Keratinocyte (primary cell): ENCODE results near the gene TTC16. TPM values are rescaled to one million over a fixed set of nuclear protein-coding genes. Genes with fewer than 3 reads are reported as not detected.

Source experiments
- DNase-seq: peaks from one replicate; pipeline ENCODE4 v3.0.0-alpha.2; 2011; ENCODE audit warnings: low read depth, missing footprints, low spot score
- FAIRE-seq: peaks from 2 replicates; lab custom pipeline; 2011; peaks lifted over from hg19 to GRCh38; lab: Jason Lieb, UNC
- H2AFZ ChIP-seq: 2 replicates; pipeline ENCODE4 v1.6.0; 2012; ENCODE audit warnings: low read length, control low read depth, inconsistent platforms; ENCODE audit not compliant: control insufficient read depth
- H3K27ac ChIP-seq: 2 replicates; pipeline ENCODE4 v1.5.1; 2011; ENCODE audit warnings: low read length; ENCODE audit not compliant: control insufficient read depth, insufficient read depth
- H3K27me3 ChIP-seq: 3 replicates; pipeline ENCODE4 v1.6.0; 2011; ENCODE audit warnings: low read length; ENCODE audit not compliant: control insufficient read depth, insufficient read depth; ENCODE audit errors: extremely low read depth
- H3K36me3 ChIP-seq, 2 experiments: 2 replicates in 1 of 2; 3 replicates in 1 of 2; pipeline ENCODE4 v1.5.1; 2011; ENCODE audit warnings: low read length in 2 of 2, mild to moderate bottlenecking in 1 of 2; ENCODE audit not compliant: control insufficient read depth in 2 of 2, insufficient read depth in 2 of 2; ENCODE audit errors: extremely low read depth in 1 of 2
- H3K4me1 ChIP-seq: 3 replicates; pipeline ENCODE4 v1.5.1; 2011; ENCODE audit warnings: low read length; ENCODE audit not compliant: control insufficient read depth, insufficient read depth; ENCODE audit errors: extremely low read depth
- H3K4me2 ChIP-seq: 3 replicates; pipeline ENCODE4 v1.6.0; 2011; ENCODE audit warnings: low read depth, low read length; ENCODE audit not compliant: control insufficient read depth, insufficient read depth; ENCODE audit errors: extremely low read depth
- H3K4me3 ChIP-seq, 3 experiments: fragments of 200-600 bp in 1 of 3; sonication (generic) in 1 of 3; 2 replicates in 2 of 3; 3 replicates in 1 of 3; pipeline ENCODE4 v1.5.1; 2011 to 2016; ENCODE audit warnings: low read length in 3 of 3, mild to moderate bottlenecking in 3 of 3, control low read depth in 2 of 3, inconsistent platforms in 1 of 3, low read depth in 1 of 3, mixed read lengths in 1 of 3, mixed run types in 1 of 3, moderate library complexity in 1 of 3; ENCODE audit not compliant: control insufficient read depth in 2 of 3, insufficient read depth in 2 of 3; ENCODE audit errors: extremely low read depth in 1 of 3
- H3K79me2 ChIP-seq: 2 replicates; pipeline ENCODE4 v1.6.0; 2012; ENCODE audit warnings: low read length; ENCODE audit not compliant: control insufficient read depth, insufficient read depth
- H3K9ac ChIP-seq: 3 replicates; pipeline ENCODE4 v1.6.0; 2011; ENCODE audit warnings: low read length; ENCODE audit not compliant: control insufficient read depth, insufficient read depth; ENCODE audit errors: extremely low read depth
- H3K9me1 ChIP-seq: 3 replicates; pipeline ENCODE4 v1.6.0; 2011; ENCODE audit warnings: low read length; ENCODE audit not compliant: control insufficient read depth, insufficient read depth; ENCODE audit errors: extremely low read depth
- H3K9me3 ChIP-seq: 2 replicates; pipeline ENCODE4 v1.5.1; 2012; ENCODE audit warnings: low read depth, low read length; ENCODE audit not compliant: control insufficient read depth
- H4K20me1 ChIP-seq: 3 replicates; pipeline ENCODE4 v1.6.0; 2011; ENCODE audit warnings: low read length; ENCODE audit not compliant: control insufficient read depth, insufficient read depth; ENCODE audit errors: extremely low read depth
- CTCF ChIP-seq, 3 experiments: IDR thresholded peaks in 1 of 3; conservative IDR thresholded peaks in 1 of 3; optimal IDR thresholded peaks in 1 of 3; 2 replicates in 2 of 3; 3 replicates in 1 of 3; pipeline versions ENCODE3 to v1.5.1; 2011; ENCODE audit warnings: low read length in 3 of 3, mild to moderate bottlenecking in 3 of 3, moderate library complexity in 2 of 3, control low read depth in 1 of 3, inconsistent platforms in 1 of 3; ENCODE audit not compliant: insufficient read depth in 2 of 3; ENCODE audit errors: extremely low read depth in 1 of 3
- EZH2 ChIP-seq: IDR thresholded peaks from one replicate; pipeline ENCODE4 v1.6.1; 2012; ENCODE audit warnings: inconsistent platforms, mild to moderate bottlenecking, low read length, moderate library complexity
- dilution Hi-C: fragments of 300-500 bp; cut with MboI; formaldehyde crosslinking; loops from one replicate; pipeline ENCODE4 v1.7.0; 2020; ENCODE audit warnings: low sequenced_read_pairs; ENCODE audit not compliant: extremely low pct_ligation_motif_present
- polyA plus RNA-seq, 5 experiments: library from polyadenylated mRNA; depleted of rRNA in 3 of 5; stranded (reverse) in 3 of 5; stranded (forward) in 1 of 5; unstranded in 1 of 5; fragments of >200 nt; gene quantifications; 1 replicate in 1 of 5; 2 replicates in 3 of 5; 3 replicates in 1 of 5; pipeline versions ENCODE4 v1.2.1 to v1.2.3, GENCODE V29; 2011 to 2012; ENCODE audit warnings: missing spikeins in 2 of 5, low read depth in 1 of 5, low replicate concordance in 1 of 5

Gene TTC16
- polyA plus RNA-seq, 1 donor (not counting 4 experiments of a cell fraction or from before 2014, with no cell fraction given) = not detected

DNA sequence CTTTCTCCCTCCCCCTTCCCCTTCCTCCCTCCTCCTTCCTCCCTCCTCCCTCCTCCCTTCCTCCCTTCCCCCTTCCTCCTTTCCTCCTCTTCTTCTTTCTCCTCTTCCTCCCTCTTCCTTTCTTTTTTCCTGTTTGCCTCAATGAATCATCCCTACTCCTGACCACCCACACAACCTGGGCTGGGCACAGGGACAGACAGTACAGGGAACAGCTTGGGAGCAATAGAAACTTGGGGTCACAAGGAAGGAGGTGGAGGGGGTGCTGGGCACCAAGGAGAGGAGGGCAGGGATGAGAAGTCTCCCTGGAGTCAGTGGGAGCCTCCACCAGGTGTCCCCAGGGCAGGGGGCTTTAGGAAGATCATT is 5.0 kb downstream of the TTC16 start:
- no peak for TF ChIP-seq EZH2
- no peak for TF ChIP-seq CTCF (optimal IDR thresholded peaks at IDR 0.05 in 1 of 3, IDR thresholded peaks at IDR 0.05 in 1 of 3, conservative IDR thresholded peaks at IDR 0.05 in 1 of 3; ENCODE audit: extremely low read depth in 1 of 3, insufficient read depth in 2 of 3, low read length in 3 of 3)
- no peaks in the 10 kb centered on the region for H3K36me3 ChIP-seq
- H4K20me1 ChIP-seq = no peaks in the 10 kb centered on the region
- H3K4me2 ChIP-seq = no peak overlapping the region
- no peak overlapping the region for H3K4me3 ChIP-seq
- no peak overlapping the region for H3K27ac ChIP-seq
- H3K4me1 ChIP-seq = peaks cover 20% of the 10 kb centered on the region
- no peaks in the 10 kb centered on the region for H3K79me2 ChIP-seq
- H3K9ac ChIP-seq = peak overlapping the region; percentile 9
- no peaks in the 10 kb centered on the region for H3K9me1 ChIP-seq
- no peak for DNase-seq
- H2AFZ ChIP-seq = no peak overlapping the region
- H3K9me3 ChIP-seq = no peaks in the 10 kb centered on the region
- dilution Hi-C loops = no loop called here
- H3K27me3 ChIP-seq = no peaks in the 10 kb centered on the region
- no peak for FAIRE-seq

DNA sequence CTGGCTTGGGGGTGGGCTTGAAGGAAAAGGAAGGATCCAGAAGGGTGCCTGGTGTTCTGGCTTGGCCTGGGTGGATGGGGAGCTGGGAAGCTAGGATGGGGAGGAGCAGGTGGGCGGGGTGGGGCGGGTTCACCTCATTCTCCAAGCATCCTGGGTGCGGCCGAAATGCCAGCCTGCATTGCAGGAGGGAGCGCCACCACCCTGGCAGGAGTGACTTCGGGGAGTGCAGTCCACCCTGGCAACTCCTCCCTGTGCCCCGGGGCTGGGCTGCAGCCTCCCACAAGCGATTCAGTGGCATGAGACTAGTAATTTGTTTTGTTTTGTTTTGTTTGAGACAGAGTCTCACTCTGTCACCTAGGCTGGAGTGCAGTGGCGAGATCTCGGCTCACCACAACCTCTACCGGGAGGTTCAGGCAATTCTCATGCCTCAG is 5.5 kb downstream of the TTC16 start:
- Histone ChIP-seq H3K36me3 (no peaks in the 10 kb centered on the region), H3K9me1 (no peaks in the 10 kb centered on the region), H3K9ac (no peak overlapping the region), H2AFZ (peak overlapping the region; percentile 40), H4K20me1 (no peaks in the 10 kb centered on the region), H3K9me3 (no peaks in the 10 kb centered on the region), H3K4me1 (peaks cover 15% of the 10 kb centered on the region), H3K27ac (no peak overlapping the region), H3K4me2 (peak overlapping the region; percentile 27), H3K27me3 (no peaks in the 10 kb centered on the region), H3K79me2 (no peaks in the 10 kb centered on the region), H3K4me3 (no peak overlapping the region)
- FAIRE-seq (no peak), DNase-seq (no peak)
- TF ChIP-seq EZH2 (no peak), CTCF (optimal IDR thresholded peaks at IDR 0.05 in 1 of 3, IDR thresholded peaks at IDR 0.05 in 1 of 3, conservative IDR thresholded peaks at IDR 0.05 in 1 of 3; ENCODE audit: extremely low read depth in 1 of 3, insufficient read depth in 2 of 3, low read length in 3 of 3) (no peak)
- dilution Hi-C loops = no loop called here
